Neural cell (in vitro differentiated cells): ENCODE data around the gene STN1. TPM values are rescaled to one million over a fixed set of nuclear protein-coding genes. Genes with fewer than 3 reads are reported as not detected.

Source experiments
- H2AFZ ChIP-seq: fragments of 200-600, 300-800 bp; sonication (generic), shearing (Covaris generic); 2 replicates; pipeline ENCODE4 v1.6.0; 2014; ENCODE audit warnings: low read depth, mild to moderate bottlenecking, antibody characterized with exemption, low read length, moderate library complexity
- H3F3A ChIP-seq: fragments of 200-600 bp; shearing (Covaris generic); 2 replicates; pipeline ENCODE4 v1.6.1; 2016; ENCODE audit warnings: mild to moderate bottlenecking, moderate library complexity, mixed read lengths, antibody characterized with exemption, low read length; ENCODE audit not compliant: insufficient read depth, poor library complexity, severe bottlenecking
- H3K27ac ChIP-seq: fragments of 200-600, 300-800 bp; sonication (generic), shearing (Covaris generic); 2 replicates; pipeline ENCODE4 v1.5.1; 2014; ENCODE audit warnings: mild to moderate bottlenecking, low read length, moderate library complexity
- H3K27me3 ChIP-seq: fragments of 300-800, 200-600 bp; sonication (generic), shearing (Covaris generic); 2 replicates; pipeline ENCODE4 v1.6.0; 2014; ENCODE audit warnings: mild to moderate bottlenecking, low read depth, low read length, moderate library complexity; ENCODE audit not compliant: insufficient read depth
- H3K36me3 ChIP-seq: fragments of 300-800, 200-600 bp; sonication (generic), shearing (Covaris generic); 2 replicates; pipeline ENCODE4 v1.5.1; 2014; ENCODE audit warnings: mild to moderate bottlenecking, antibody characterized with exemption, low read length, moderate library complexity; ENCODE audit not compliant: insufficient read depth
- H3K4me2 ChIP-seq: fragments of 300-800, 200-600 bp; sonication (generic), shearing (Covaris generic); 2 replicates; pipeline ENCODE4 v1.6.0; 2014; ENCODE audit warnings: mild to moderate bottlenecking, low read length
- H3K4me3 ChIP-seq: fragments of 300-800, 200-600 bp; sonication (generic), shearing (Covaris generic); 2 replicates; pipeline ENCODE4 v1.5.1; 2014; ENCODE audit warnings: mild to moderate bottlenecking, low read length, moderate library complexity
- H3K79me2 ChIP-seq: fragments of 200-600 bp; shearing (Covaris generic); replicated peaks from 2 replicates; pipeline ENCODE4 v1.6.0; 2014; ENCODE audit warnings: mild to moderate bottlenecking, low read length, moderate library complexity; ENCODE audit not compliant: insufficient read depth
- H3K9ac ChIP-seq: fragments of 300-800, 200-600 bp; sonication (generic), shearing (Covaris generic); 2 replicates; pipeline ENCODE4 v1.6.1; 2016; ENCODE audit warnings: mild to moderate bottlenecking, low read length, mixed read lengths
- H3K9me2 ChIP-seq: fragments of 200-600 bp; shearing (Covaris generic); 2 replicates; pipeline ENCODE4 v1.6.1; 2016; ENCODE audit warnings: mild to moderate bottlenecking, low read length, mixed read lengths; ENCODE audit not compliant: insufficient read depth
- H3K9me3 ChIP-seq: fragments of 200-600, 300-800 bp; sonication (generic), shearing (Covaris generic); 2 replicates; pipeline ENCODE4 v1.6.1; 2016; ENCODE audit warnings: mild to moderate bottlenecking, mixed run types, low read length, moderate library complexity, mixed read lengths
- H4K20me1 ChIP-seq: fragments of 200-600 bp; shearing (Covaris generic); 2 replicates; pipeline ENCODE4 v1.6.1; 2016; ENCODE audit warnings: mild to moderate bottlenecking, mixed run types; ENCODE audit not compliant: insufficient read depth
- EP300 ChIP-seq: fragments of 450-650 bp; conservative IDR thresholded peaks from 2 replicates; pipeline ENCODE4 v1.6.1; 2014; ENCODE audit warnings: antibody characterized with exemption, mild to moderate bottlenecking, moderate library complexity; ENCODE audit not compliant: poor library complexity, severe bottlenecking
- EZH2 ChIP-seq: fragments of 200-600, 300-800 bp; shearing (Covaris generic), sonication (generic); IDR thresholded peaks from 2 replicates; pipeline ENCODE4 v1.6.1; 2014; ENCODE audit warnings: antibody characterized with exemption, low read length, borderline replicate concordance, mild to moderate bottlenecking; ENCODE audit not compliant: insufficient read depth, poor library complexity, severe bottlenecking
- MXI1 ChIP-seq: fragments of 450-650 bp; conservative IDR thresholded peaks from 2 replicates; pipeline ENCODE4 v1.6.1; 2014; ENCODE audit warnings: antibody characterized with exemption, mild to moderate bottlenecking; ENCODE audit not compliant: poor library complexity, severe bottlenecking
- POLR2AphosphoS5 ChIP-seq: IDR thresholded peaks from 2 replicates; pipeline ENCODE4 v1.6.1; 2012
- RAD21 ChIP-seq: fragments of 450-650 bp; conservative IDR thresholded peaks from 2 replicates; pipeline ENCODE4 v1.6.1; 2014; ENCODE audit warnings: antibody characterized with exemption, mild to moderate bottlenecking, moderate library complexity
- SMC3 ChIP-seq: fragments of 450-650 bp; conservative IDR thresholded peaks from 2 replicates; pipeline ENCODE4 v1.6.1; 2014; ENCODE audit warnings: antibody characterized with exemption, mild to moderate bottlenecking, moderate library complexity; ENCODE audit not compliant: poor library complexity
- TAF1 ChIP-seq: IDR thresholded peaks from 2 replicates; pipeline ENCODE4 v1.6.1; 2012; ENCODE audit warnings: low read depth
- polyA plus RNA-seq: library from polyadenylated mRNA; depleted of rRNA; stranded (reverse); fragments of >200 nt; gene quantifications from 2 replicates; pipeline ENCODE4 v1.2.3, GENCODE V29; 2014
- TF ChIP-seq, protein P1 (sequence below): IDR thresholded peaks from 2 replicates; pipeline ENCODE4 v1.6.1; 2012; ENCODE audit warnings: borderline replicate concordance
- TF ChIP-seq, protein P2 (sequence below): fragments of 450-650 bp; IDR thresholded peaks from 2 replicates; pipeline ENCODE4 v1.5.1; 2014; ENCODE audit warnings: antibody characterized with exemption, mild to moderate bottlenecking, moderate library complexity; ENCODE audit not compliant: poor library complexity, severe bottlenecking

The STN1 gene
- polyA plus RNA-seq, 1 donor from 2014 or later, result 9.4 TPM

DNA sequence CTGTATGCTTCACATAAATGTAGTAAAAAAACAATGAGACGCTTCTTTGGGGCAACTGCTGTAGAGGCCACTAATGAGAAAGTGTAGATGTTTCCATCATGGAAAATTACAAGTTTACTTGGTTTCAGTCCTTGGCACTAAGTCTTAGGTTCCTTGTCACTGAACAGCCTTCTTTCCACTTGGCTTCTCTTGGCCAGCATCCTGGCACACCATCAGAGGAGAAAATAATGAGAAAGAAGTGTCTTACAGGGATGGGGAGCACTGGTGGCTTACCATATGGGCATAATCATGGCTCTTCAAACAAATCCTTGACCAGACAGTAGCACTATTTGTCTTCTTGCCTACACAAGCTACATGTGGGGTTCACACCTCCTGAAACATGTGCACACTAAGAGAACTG is 40.1 kb downstream of the STN1 start:
- Histone ChIP-seq H3K4me3 (no peak overlapping the region), H3K27me3 (no peaks in the 10 kb centered on the region), H3K9me3 (no peaks in the 10 kb centered on the region), H3K27ac (no peak overlapping the region), H3K36me3 (no peaks in the 10 kb centered on the region), H3K4me2 (no peak overlapping the region), H3F3A (peaks cover 10% of the 10 kb centered on the region), H3K9ac (no peak overlapping the region), H3K79me2 (no peaks in the 10 kb centered on the region), H3K9me2 (no peaks in the 10 kb centered on the region), H4K20me1 (no peaks in the 10 kb centered on the region), H2AFZ (no peak overlapping the region)
- TF ChIP-seq POLR2AphosphoS5 (no peak), TAF1 (no peak), RAD21 (no peak), EP300 (no peak)
- TF ChIP-seq, protein P1, sequence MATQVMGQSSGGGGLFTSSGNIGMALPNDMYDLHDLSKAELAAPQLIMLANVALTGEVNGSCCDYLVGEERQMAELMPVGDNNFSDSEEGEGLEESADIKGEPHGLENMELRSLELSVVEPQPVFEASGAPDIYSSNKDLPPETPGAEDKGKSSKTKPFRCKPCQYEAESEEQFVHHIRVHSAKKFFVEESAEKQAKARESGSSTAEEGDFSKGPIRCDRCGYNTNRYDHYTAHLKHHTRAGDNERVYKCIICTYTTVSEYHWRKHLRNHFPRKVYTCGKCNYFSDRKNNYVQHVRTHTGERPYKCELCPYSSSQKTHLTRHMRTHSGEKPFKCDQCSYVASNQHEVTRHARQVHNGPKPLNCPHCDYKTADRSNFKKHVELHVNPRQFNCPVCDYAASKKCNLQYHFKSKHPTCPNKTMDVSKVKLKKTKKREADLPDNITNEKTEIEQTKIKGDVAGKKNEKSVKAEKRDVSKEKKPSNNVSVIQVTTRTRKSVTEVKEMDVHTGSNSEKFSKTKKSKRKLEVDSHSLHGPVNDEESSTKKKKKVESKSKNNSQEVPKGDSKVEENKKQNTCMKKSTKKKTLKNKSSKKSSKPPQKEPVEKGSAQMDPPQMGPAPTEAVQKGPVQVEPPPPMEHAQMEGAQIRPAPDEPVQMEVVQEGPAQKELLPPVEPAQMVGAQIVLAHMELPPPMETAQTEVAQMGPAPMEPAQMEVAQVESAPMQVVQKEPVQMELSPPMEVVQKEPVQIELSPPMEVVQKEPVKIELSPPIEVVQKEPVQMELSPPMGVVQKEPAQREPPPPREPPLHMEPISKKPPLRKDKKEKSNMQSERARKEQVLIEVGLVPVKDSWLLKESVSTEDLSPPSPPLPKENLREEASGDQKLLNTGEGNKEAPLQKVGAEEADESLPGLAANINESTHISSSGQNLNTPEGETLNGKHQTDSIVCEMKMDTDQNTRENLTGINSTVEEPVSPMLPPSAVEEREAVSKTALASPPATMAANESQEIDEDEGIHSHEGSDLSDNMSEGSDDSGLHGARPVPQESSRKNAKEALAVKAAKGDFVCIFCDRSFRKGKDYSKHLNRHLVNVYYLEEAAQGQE, result no peak

DNA sequence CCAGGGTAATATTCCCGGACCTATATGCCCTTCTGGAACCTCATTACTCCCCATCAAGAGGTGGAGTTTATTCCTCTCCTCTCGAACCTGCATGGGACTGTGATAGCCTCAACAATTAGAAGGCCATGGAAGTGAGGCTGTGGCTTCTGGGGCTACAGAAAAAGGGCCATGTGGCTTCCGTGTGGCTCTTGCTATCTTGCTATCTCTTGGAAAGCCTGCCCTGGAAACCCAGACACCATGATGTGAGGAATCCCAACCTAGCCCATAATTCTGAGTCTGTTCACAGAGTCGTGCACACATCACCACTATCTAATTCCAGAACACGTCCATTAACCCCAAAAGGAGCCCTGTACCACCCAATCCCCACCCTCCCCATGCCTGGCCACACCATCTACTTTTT is 41.8 kb downstream of the STN1 start:
- H3K9me3 ChIP-seq, result no peaks in the 10 kb centered on the region
- no peaks in the 10 kb centered on the region for H3K9me2 ChIP-seq
- H3K79me2 ChIP-seq, result no peaks in the 10 kb centered on the region
- no peaks in the 10 kb centered on the region for H3K27me3 ChIP-seq
- no peaks in the 10 kb centered on the region for H4K20me1 ChIP-seq
- H3K36me3 ChIP-seq, result no peaks in the 10 kb centered on the region
- no peak overlapping the region for H3K9ac ChIP-seq
- no peak overlapping the region for H2AFZ ChIP-seq
- H3K27ac ChIP-seq, result no peak overlapping the region
- TF ChIP-seq RAD21, result no peak
- TF ChIP-seq, protein P1, result no peak
- no peak for TF ChIP-seq POLR2AphosphoS5
- no peak for TF ChIP-seq SMC3
- TF ChIP-seq, protein P2, sequence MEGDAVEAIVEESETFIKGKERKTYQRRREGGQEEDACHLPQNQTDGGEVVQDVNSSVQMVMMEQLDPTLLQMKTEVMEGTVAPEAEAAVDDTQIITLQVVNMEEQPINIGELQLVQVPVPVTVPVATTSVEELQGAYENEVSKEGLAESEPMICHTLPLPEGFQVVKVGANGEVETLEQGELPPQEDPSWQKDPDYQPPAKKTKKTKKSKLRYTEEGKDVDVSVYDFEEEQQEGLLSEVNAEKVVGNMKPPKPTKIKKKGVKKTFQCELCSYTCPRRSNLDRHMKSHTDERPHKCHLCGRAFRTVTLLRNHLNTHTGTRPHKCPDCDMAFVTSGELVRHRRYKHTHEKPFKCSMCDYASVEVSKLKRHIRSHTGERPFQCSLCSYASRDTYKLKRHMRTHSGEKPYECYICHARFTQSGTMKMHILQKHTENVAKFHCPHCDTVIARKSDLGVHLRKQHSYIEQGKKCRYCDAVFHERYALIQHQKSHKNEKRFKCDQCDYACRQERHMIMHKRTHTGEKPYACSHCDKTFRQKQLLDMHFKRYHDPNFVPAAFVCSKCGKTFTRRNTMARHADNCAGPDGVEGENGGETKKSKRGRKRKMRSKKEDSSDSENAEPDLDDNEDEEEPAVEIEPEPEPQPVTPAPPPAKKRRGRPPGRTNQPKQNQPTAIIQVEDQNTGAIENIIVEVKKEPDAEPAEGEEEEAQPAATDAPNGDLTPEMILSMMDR, result no peak
- TF ChIP-seq TAF1, result no peak
- TF ChIP-seq EP300, result no peak
- TF ChIP-seq MXI1, result no peak
- TF ChIP-seq EZH2, result no peak
- peaks cover 5% of the 10 kb centered on the region for H3F3A ChIP-seq
- no peak overlapping the region for H3K4me2 ChIP-seq
- no peak overlapping the region for H3K4me3 ChIP-seq
